ENCODE results near the gene NOX5. TPM values are rescaled to one million over a fixed set of nuclear protein-coding genes. Genes with fewer than 3 reads are reported as not detected.

NOX5 gene
- total RNA-seq, 1 donor from 2014 or later: not detected

DNA sequence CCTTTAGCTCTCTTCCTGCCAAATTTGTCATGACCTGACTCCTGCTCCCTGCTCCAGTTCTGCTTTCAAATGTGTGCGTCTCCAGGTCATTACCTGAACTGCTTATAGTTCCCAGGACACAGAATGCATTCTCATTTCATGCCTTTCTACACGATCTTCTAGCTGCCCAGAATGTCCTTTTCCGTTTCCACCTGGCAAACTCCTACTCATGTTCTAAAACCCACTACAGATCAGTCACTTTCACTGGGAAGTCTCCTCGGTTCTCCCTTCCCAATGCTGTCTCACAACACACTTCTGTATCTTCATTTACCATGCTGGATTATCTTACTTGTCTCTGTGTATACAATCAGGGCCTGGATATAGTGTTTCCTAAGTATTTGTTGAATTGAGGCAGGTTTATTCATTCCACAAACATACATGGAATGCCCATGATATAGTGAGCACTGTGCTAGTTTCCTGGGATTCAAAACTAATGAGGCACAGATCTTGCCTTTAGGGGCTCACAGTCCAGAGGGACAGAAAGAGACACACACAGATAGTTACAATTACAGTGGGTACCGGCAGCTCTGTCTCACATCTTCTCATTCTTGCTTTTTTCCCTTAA, 1.6 kb upstream of the NOX5 start:
- no peak for ATAC-seq (ENCODE audit: poor library complexity)
- intact Hi-C loops (cut with DNase I): no loop called here
- no peak for DNase-seq

- no peak for DNase-seq
- intact Hi-C loops (cut with DNase I): no loop called here
- no peak for ATAC-seq (ENCODE audit: poor library complexity)
Measured at GRCh38 chr15:69013726-69014406, 629 bp upstream of the NOX5 start.

- ATAC-seq (ENCODE audit: poor library complexity): no peak
- intact Hi-C loops (cut with DNase I): no loop called here
- no peak for DNase-seq
Measured at GRCh38 chr15:69015591-69015990, 1.1 kb downstream of the NOX5 start.

DNA sequence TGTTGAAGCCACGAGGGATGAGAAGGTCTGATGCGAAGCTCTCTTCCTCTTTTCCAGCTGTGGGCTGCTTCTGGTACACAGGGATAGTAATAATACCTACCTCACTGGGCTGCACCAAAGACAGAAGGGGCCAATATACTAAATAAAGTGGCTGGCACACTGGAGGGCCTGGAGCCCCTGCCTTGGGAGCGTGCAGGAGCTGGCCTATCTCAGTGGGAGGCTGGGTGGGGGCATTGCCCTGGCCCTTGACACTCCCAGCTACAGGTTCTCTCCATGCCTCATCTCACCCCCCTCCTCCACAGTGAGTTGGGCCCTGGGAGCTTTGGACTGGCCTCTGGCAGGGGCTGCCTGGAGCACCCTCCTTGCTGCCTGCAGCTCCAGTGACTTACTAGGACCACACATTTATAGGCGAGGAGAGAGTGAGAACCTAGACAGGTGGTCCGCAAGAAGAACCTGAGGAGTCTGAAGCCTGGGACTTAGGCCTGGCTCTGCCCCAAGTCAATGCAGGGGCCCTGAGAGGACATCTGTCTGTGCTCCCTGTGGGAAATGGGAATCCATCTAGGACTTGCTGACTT, 1.6 kb downstream of the NOX5 start:
- DNase-seq: no peak
- intact Hi-C loops (cut with DNase I): no loop called here
- ATAC-seq (ENCODE audit: poor library complexity): no peak

DNA sequence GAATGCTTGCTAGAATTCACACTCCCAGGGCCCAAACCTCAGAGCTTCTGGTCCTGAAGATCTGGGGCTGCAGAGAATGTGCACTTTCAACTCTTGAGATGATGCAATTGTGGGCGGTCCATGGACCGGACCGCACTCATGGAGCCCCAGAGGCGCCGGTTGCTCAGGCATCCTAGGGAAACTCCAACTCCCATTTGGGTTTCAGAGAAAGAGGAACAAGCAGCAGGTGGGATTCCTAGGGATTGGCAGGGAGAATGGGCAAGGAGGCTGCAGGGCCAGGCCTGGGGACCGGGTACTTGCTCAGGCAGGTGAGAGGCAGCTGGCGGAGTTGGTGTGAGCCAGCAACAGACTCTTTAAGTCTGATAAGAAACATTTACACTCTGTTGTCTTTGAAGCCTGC, 3.5 kb downstream of the NOX5 start:
- intact Hi-C loops (cut with DNase I): no loop called here
- no peak for ATAC-seq (ENCODE audit: poor library complexity)

DNA sequence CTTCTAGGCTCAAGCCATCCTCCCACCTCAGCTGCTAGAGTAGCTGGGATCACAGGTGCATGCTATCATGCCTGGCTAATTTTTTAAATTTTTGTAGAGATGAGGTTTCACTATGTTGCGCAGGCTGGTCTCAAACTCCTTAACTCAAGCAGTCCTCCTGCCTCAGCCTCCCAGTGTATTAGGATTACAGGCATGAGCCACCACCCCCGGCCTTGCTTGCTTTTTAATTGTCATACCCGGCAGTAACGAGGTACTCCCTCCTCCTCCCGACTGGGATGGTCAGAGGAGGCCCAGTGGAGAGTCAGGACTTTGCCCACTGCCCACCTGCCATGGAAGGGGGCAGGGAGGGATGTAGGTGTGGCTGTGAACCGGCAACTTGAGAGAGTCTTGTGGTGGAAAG, 4.5 kb downstream of the NOX5 start:
- ATAC-seq (ENCODE audit: poor library complexity) (no peak), DNase-seq (no peak)
- intact Hi-C loops (cut with DNase I): no loop called here

More for the DNA sequence above, 3.5 kb downstream of the NOX5 start:
- DNase-seq: no peak

DNA sequence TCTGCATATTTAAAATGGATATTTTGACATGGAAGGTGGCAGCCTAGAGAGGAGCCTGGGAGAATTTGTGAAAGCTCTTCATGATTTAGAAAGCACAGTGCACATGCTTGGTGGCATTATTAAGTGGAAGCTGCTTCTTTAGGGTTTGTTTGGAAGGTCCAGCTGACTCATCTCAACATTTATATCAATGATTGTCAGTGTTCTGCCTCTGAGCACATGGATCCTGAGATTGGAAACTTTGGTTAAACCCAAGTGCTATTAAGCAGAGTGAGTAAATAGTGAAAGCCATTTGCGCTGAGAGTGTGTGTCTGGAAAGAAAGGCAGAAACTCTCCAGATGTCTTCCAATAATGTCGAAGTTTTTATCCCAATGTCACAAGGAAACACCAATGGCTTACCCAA, 7.4 kb downstream of the NOX5 start:
- intact Hi-C loops (cut with DNase I): no loop called here
- DNase-seq: no peak
- ATAC-seq (ENCODE audit: poor library complexity): no peak

GRCh38 chr15:69025320-69025719, 10.8 kb downstream of the NOX5 start:
- intact Hi-C loops (cut with DNase I): no loop called here
- ATAC-seq (ENCODE audit: poor library complexity): no peak
- no peak for DNase-seq

- intact Hi-C loops (cut with DNase I): no loop called here
- ATAC-seq (ENCODE audit: poor library complexity) (no peak), DNase-seq (no peak)
Measured at GRCh38 chr15:69026355-69026754, 11.9 kb downstream of the NOX5 start.

DNA sequence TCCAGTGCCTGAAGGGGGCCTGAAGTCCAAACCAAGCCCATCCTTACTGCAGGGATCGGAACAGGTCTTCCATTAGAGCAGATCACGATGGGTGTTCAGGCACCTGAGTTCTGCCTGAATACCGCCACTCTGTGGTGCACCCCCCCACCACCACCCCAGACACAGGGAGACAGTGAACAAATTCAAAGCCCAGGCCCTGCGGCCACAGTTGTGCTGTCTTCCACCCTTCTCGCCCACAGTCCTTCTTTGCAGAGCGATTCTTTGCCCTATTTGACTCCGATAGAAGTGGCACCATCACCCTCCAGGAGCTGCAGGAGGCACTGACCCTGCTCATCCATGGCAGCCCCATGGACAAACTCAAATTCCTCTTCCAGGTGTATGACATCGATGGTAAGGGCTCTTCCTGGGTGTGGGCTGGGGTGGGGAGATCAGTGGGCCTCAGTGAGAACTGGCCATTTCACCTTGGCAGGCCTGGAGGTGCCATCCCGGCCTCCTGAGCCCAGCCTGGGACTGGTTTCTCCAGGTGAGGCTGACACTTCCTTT, 13.6 kb downstream of the NOX5 start:
- DNase-seq (no peak), ATAC-seq (ENCODE audit: poor library complexity) (no peak)
- intact Hi-C loops (cut with DNase I): no loop called here

GRCh38 chr15:69031013-69032001, 16.8 kb downstream of the NOX5 start:
- intact Hi-C loops (cut with DNase I): no loop called here
- ATAC-seq (ENCODE audit: poor library complexity): peak; percentile 90
- DNase-seq: peak; percentile 68

DNA sequence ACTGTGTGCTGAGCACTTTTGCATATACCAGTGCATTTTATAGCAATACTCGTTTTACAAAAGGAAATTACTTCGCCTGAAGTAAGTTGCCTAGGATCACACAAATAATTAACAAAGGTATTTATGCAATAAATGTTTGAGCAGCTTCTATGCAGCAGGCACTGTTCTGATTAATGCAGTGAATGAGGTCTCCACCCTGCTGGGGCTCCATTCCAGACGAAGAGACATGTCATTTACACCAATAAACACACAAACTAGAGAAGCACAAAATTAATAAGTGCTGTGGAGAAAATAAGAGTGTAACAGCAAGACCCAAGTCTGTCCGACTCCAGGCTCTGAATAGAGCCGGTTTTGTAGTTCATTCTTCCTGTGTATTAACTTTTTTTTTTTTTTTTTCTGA, 17.5 kb downstream of the NOX5 start:
- no peak for ATAC-seq (ENCODE audit: poor library complexity)
- no peak for DNase-seq
- intact Hi-C loops (cut with DNase I): no loop called here

- ATAC-seq (ENCODE audit: poor library complexity): no peak
- intact Hi-C loops (cut with DNase I): no loop called here
- no peak for DNase-seq
Measured at GRCh38 chr15:69032703-69033373, 18.3 kb downstream of the NOX5 start.

- intact Hi-C loops (cut with DNase I): no loop called here
- ATAC-seq (ENCODE audit: poor library complexity) (no peak), DNase-seq (no peak)
Measured at GRCh38 chr15:69034352-69034751, 19.9 kb downstream of the NOX5 start.

- no peak for DNase-seq
- ATAC-seq (ENCODE audit: poor library complexity): no peak
Measured at GRCh38 chr15:69035205-69035917, 20.9 kb downstream of the NOX5 start.

DNA sequence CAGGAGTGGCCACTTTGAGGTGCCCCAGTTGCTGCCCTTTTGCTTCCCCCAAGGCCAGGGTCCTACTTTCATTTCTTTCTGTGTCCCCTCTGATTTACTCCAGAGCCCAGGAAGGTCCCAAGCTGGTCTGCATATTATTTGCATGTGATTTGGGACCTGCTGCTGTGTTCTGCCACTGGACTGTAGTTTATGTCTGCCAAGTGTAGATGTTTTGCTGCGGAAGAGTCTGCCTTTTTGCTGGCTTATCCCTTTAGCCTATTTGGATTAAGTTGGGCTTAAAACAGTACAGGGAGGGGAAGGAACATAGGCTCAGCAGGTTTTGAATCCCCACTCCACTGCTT, 21.4 kb downstream of the NOX5 start:
- intact Hi-C loops (cut with DNase I): no loop called here
- DNase-seq (no peak), ATAC-seq (ENCODE audit: poor library complexity) (no peak)

More at GRCh38 chr15:69035205-69035917, 20.9 kb downstream of the NOX5 start:
- intact Hi-C loops (cut with DNase I): no loop called here

DNA sequence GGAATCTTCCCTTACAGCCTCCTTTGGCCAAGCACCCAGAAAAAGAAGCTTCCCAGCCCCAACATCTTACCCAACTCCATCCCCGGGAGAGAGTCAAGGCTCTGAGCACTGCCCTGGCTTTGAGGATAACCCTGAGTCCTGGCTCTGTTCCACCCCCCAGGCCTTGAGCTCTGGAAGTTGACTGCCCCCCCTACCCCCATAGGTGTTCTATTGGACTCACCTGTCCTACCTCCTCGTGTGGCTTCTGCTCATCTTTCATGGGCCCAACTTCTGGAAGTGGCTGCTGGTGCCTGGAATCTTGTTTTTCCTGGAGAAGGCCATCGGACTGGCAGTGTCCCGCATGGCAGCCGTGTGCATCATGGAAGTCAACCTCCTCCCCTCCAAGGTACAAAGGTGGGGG, 22.3 kb downstream of the NOX5 start:
- ATAC-seq (ENCODE audit: poor library complexity): no peak
- no peak for DNase-seq
- intact Hi-C loops (cut with DNase I): no loop called here

GRCh38 chr15:69037482-69037881, 23.0 kb downstream of the NOX5 start:
- intact Hi-C loops (cut with DNase I): no loop called here
- DNase-seq: no peak
- ATAC-seq (ENCODE audit: poor library complexity): no peak
